Right ventricle myocardium superior (tissue), 1 donor: ENCODE data around the gene LRP1. TPM values are rescaled to one million over a fixed set of nuclear protein-coding genes. Genes with fewer than 3 reads are reported as not detected.

ENCODE experiments used
- ATAC-seq: fragments of 200-7000 bp; cut with Tn5 transposase; one replicate; pipeline ENCODE4 v1.9.1; 2020; ENCODE audit warnings: mild to moderate bottlenecking; ENCODE audit not compliant: poor library complexity
- DNase-seq: peaks from one replicate; pipeline ENCODE4 v3.0.0-alpha.2; 2020
- intact Hi-C: fragments of 100-400 bp; cut with DNase I; formaldehyde crosslinking; loops from one replicate; pipeline ENCODE4 v1.11.2; 2022
- total RNA-seq: library from RNA; stranded (reverse); fragmentation: NEBNext Ultra II Directional; extraction: Animal tissue kit (Norgen Biotek cat#: 25700); gene quantifications from one replicate; pipeline ENCODE4 v1.2.1, GENCODE V29; 2021
- donor health status: DM: no; HTN: yes; CAD: no; lungs with severe emphysema.

LRP1 gene
- total RNA-seq, 1 donor from 2014 or later, result 121 TPM

- intact Hi-C loops, result no loop called here
These were observed 67.5 kb downstream of the LRP1 start for GRCh38 chr12:57195611-57196371.

GRCh38 chr12:57196439-57196838 is 68.2 kb downstream of the LRP1 start:
- intact Hi-C loops, result no loop called here
- ATAC-seq, result no peak
- DNase-seq, result no peak

More at GRCh38 chr12:57195611-57196371, 67.5 kb downstream of the LRP1 start:
- DNase-seq (no peak), ATAC-seq (no peak)

GRCh38 chr12:57196956-57197355 is 68.7 kb downstream of the LRP1 start:
- no peak for ATAC-seq
- intact Hi-C loops, result no loop called here
- DNase-seq, result no peak

- DNase-seq (no peak), ATAC-seq (no peak)
- intact Hi-C loops, result no loop called here
These were observed 70.0 kb downstream of the LRP1 start for GRCh38 chr12:57198329-57198728.

GRCh38 chr12:57199191-57199590 is 70.9 kb downstream of the LRP1 start:
- no peak for ATAC-seq
- intact Hi-C loops, result no loop called here
- no peak for DNase-seq

- DNase-seq (no peak), ATAC-seq (no peak)
- intact Hi-C loops, result no loop called here
These were observed 72.2 kb downstream of the LRP1 start for GRCh38 chr12:57200497-57200896.

- no peak for DNase-seq
- intact Hi-C loops, result no loop called here
These were observed 72.9 kb downstream of the LRP1 start for GRCh38 chr12:57201219-57201618.

GRCh38 chr12:57201631-57202030 is 73.3 kb downstream of the LRP1 start:
- ATAC-seq, result no peak
- intact Hi-C loops, result no loop called here
- DNase-seq, result no peak

More at GRCh38 chr12:57201219-57201618, 72.9 kb downstream of the LRP1 start:
- no peak for ATAC-seq

- ATAC-seq (no peak), DNase-seq (no peak)
- intact Hi-C loops, result no loop called here
These were observed 74.0 kb downstream of the LRP1 start for GRCh38 chr12:57202321-57202720.

GRCh38 chr12:57203201-57203600 is 74.9 kb downstream of the LRP1 start:
- intact Hi-C loops, result no loop called here
- no peak for ATAC-seq
- DNase-seq, result no peak

GRCh38 chr12:57203791-57204190 is 75.5 kb downstream of the LRP1 start:
- intact Hi-C loops, result no loop called here
- DNase-seq, result no peak
- no peak for ATAC-seq

GRCh38 chr12:57204454-57204853 is 76.2 kb downstream of the LRP1 start:
- DNase-seq (no peak), ATAC-seq (no peak)
- intact Hi-C loops, result no loop called here

- intact Hi-C loops, result no loop called here
- DNase-seq (no peak), ATAC-seq (no peak)
These were observed 76.9 kb downstream of the LRP1 start for GRCh38 chr12:57205186-57205585.

- intact Hi-C loops, result no loop called here
- ATAC-seq, result no peak
- DNase-seq, result no peak
These were observed 77.6 kb downstream of the LRP1 start for GRCh38 chr12:57205931-57206330.

GRCh38 chr12:57207731-57208630 is 79.7 kb downstream of the LRP1 start:
- ATAC-seq (no peak), DNase-seq (no peak)
- intact Hi-C loops, result no loop called here

GRCh38 chr12:57208631-57209282 is 80.5 kb downstream of the LRP1 start:
- intact Hi-C loops, result no loop called here
- ATAC-seq (peak; percentile 62), DNase-seq (peak; percentile 87)

- intact Hi-C loops, result no loop called here
- DNase-seq (no peak), ATAC-seq (no peak)
These were observed 81.6 kb downstream of the LRP1 start for GRCh38 chr12:57209916-57210315.

- ATAC-seq (no peak), DNase-seq (no peak)
- intact Hi-C loops, result no loop called here
These were observed 82.2 kb downstream of the LRP1 start for GRCh38 chr12:57210461-57210860.

GRCh38 chr12:57210926-57211692 is 82.8 kb downstream of the LRP1 start:
- intact Hi-C loops, result no loop called here
- ATAC-seq (no peak), DNase-seq (no peak)
